Measurements from ENCODE around the gene CRY1.

Gene CRY1

GRCh38 chr12:106947461-106947860 is 145.9 kb downstream of the CRY1 start:
- TF ChIP-seq CTCF (IDR thresholded peaks at IDR 0.05; ENCODE audit: insufficient read depth, low read length, poor library complexity, severe bottlenecking) = no peak
- DNase-seq (ENCODE audit: extremely low read depth, insufficient read length) = no peak
- Histone ChIP-seq H3K4me3 (replicated peaks; ENCODE audit: low read depth, low read length) (no peak overlapping the region), H3K36me3 (ENCODE audit: control insufficient read depth, insufficient read depth, low read length) (no peaks in the 10 kb centered on the region), H3K27me3 (replicated peaks; ENCODE audit: control insufficient read depth, insufficient read depth, low read length) (no peaks in the 10 kb centered on the region)

- no peaks in the 10 kb centered on the region for H3K36me3 ChIP-seq (ENCODE audit: control insufficient read depth, insufficient read depth, low read length)
- TF ChIP-seq CTCF (IDR thresholded peaks at IDR 0.05; ENCODE audit: insufficient read depth, low read length, poor library complexity, severe bottlenecking) = no peak
- no peak overlapping the region for H3K4me3 ChIP-seq (replicated peaks; ENCODE audit: low read depth, low read length)
- no peaks in the 10 kb centered on the region for H3K27me3 ChIP-seq (replicated peaks; ENCODE audit: control insufficient read depth, insufficient read depth, low read length)
- no peak for DNase-seq (ENCODE audit: extremely low read depth, insufficient read length)
Measured at GRCh38 chr12:106945261-106945851, 148.0 kb downstream of the CRY1 start.

GRCh38 chr12:106942775-106943174 is 150.6 kb downstream of the CRY1 start:
- H3K27me3 ChIP-seq (replicated peaks; ENCODE audit: control insufficient read depth, insufficient read depth, low read length) = no peaks in the 10 kb centered on the region
- no peaks in the 10 kb centered on the region for H3K36me3 ChIP-seq (ENCODE audit: control insufficient read depth, insufficient read depth, low read length)
- no peak overlapping the region for H3K4me3 ChIP-seq (replicated peaks; ENCODE audit: low read depth, low read length)
- DNase-seq (ENCODE audit: extremely low read depth, insufficient read length) = no peak
- TF ChIP-seq CTCF (IDR thresholded peaks at IDR 0.05; ENCODE audit: insufficient read depth, low read length, poor library complexity, severe bottlenecking) = no peak

- Histone ChIP-seq H3K36me3 (ENCODE audit: control insufficient read depth, insufficient read depth, low read length) (no peaks in the 10 kb centered on the region), H3K27me3 (replicated peaks; ENCODE audit: control insufficient read depth, insufficient read depth, low read length) (no peaks in the 10 kb centered on the region), H3K4me3 (replicated peaks; ENCODE audit: low read depth, low read length) (no peak overlapping the region)
- no peak for TF ChIP-seq CTCF (IDR thresholded peaks at IDR 0.05; ENCODE audit: insufficient read depth, low read length, poor library complexity, severe bottlenecking)
- DNase-seq (ENCODE audit: extremely low read depth, insufficient read length) = no peak
Measured at GRCh38 chr12:106941481-106942156, 151.7 kb downstream of the CRY1 start.
